ENCODE data around the gene FKTN.

Gene FKTN

GRCh38 chr9:105633411-105633810, 75.5 kb downstream of the FKTN start:
- no peak for DNase-seq (ENCODE audit: low spot score)

GRCh38 chr9:105636331-105636730, 78.4 kb downstream of the FKTN start:
- no peak for DNase-seq (ENCODE audit: low spot score)

- DNase-seq (ENCODE audit: low spot score) = no peak
Observed at GRCh38 chr9:105637787-105638395, 80.0 kb downstream of the FKTN start.

GRCh38 chr9:105639936-105640335, 82.0 kb downstream of the FKTN start:
- no peak for DNase-seq (ENCODE audit: low spot score)

- no peak for DNase-seq (ENCODE audit: low spot score)
Observed at GRCh38 chr9:105643795-105644194, 85.9 kb downstream of the FKTN start.

- no peak for DNase-seq (ENCODE audit: low spot score)
Observed at GRCh38 chr9:105646879-105647594, 89.1 kb downstream of the FKTN start.

GRCh38 chr9:105647595-105648349, 89.8 kb downstream of the FKTN start:
- no peak for DNase-seq (ENCODE audit: low spot score)

- no peak for DNase-seq (ENCODE audit: low spot score)
Observed at GRCh38 chr9:105651806-105652205, 93.9 kb downstream of the FKTN start.

GRCh38 chr9:105656131-105656921, 98.4 kb downstream of the FKTN start:
- no peak for DNase-seq (ENCODE audit: low spot score)

GRCh38 chr9:105658351-105658750, 100.4 kb downstream of the FKTN start:
- no peak for DNase-seq (ENCODE audit: low spot score)

GRCh38 chr9:105661011-105661410, 103.1 kb downstream of the FKTN start:
- no peak for DNase-seq (ENCODE audit: low spot score)

- DNase-seq (ENCODE audit: low spot score) = no peak
Observed at GRCh38 chr9:105662184-105663104, 104.5 kb downstream of the FKTN start, which contains the start of gene TAL2. TSS of gene TAL2 (plus strand) at chr9:105662457. CDS start at chr9:105662497, 40 bp downstream.

GRCh38 chr9:105663914-105664313, 106.0 kb downstream of the FKTN start:
- DNase-seq (ENCODE audit: low spot score) = no peak

- no peak for DNase-seq (ENCODE audit: low spot score)
Observed at GRCh38 chr9:105667867-105668266, 109.9 kb downstream of the FKTN start.

- DNase-seq (ENCODE audit: low spot score) = no peak
Observed at GRCh38 chr9:105670315-105670714, 112.4 kb downstream of the FKTN start.

GRCh38 chr9:105670775-105671174, 112.8 kb downstream of the FKTN start:
- no peak for DNase-seq (ENCODE audit: low spot score)

GRCh38 chr9:105672711-105673234, 114.8 kb downstream of the FKTN start:
- DNase-seq (ENCODE audit: low spot score) = no peak

GRCh38 chr9:105673850-105674387, 116.0 kb downstream of the FKTN start:
- no peak for DNase-seq (ENCODE audit: low spot score)

- DNase-seq (ENCODE audit: low spot score) = no peak
Observed at GRCh38 chr9:105676351-105676923, 118.5 kb downstream of the FKTN start.

GRCh38 chr9:105678163-105678562, 120.2 kb downstream of the FKTN start:
- no peak for DNase-seq (ENCODE audit: low spot score)

Measured in hematopoietic multipotent progenitor cell treated with erythropoietin and hydrocortisone succinate and interleukin-3 and kit ligand, for 15 days (in vitro differentiated cells).